GM12872 (cell line): ENCODE data around the gene FCHSD1.

Experiments used
- TF ChIP-seq, protein P1 (sequence below): IDR thresholded peaks from 3 replicates; pipeline ENCODE4 v1.5.1; 2011; ENCODE audit warnings: low read depth, mild to moderate bottlenecking, low read length, moderate library complexity; ENCODE audit not compliant: insufficient read depth

Gene FCHSD1

GRCh38 chr5:141672071-141672840 is 21.0 kb upstream of the FCHSD1 start:
- TF ChIP-seq, protein P1, sequence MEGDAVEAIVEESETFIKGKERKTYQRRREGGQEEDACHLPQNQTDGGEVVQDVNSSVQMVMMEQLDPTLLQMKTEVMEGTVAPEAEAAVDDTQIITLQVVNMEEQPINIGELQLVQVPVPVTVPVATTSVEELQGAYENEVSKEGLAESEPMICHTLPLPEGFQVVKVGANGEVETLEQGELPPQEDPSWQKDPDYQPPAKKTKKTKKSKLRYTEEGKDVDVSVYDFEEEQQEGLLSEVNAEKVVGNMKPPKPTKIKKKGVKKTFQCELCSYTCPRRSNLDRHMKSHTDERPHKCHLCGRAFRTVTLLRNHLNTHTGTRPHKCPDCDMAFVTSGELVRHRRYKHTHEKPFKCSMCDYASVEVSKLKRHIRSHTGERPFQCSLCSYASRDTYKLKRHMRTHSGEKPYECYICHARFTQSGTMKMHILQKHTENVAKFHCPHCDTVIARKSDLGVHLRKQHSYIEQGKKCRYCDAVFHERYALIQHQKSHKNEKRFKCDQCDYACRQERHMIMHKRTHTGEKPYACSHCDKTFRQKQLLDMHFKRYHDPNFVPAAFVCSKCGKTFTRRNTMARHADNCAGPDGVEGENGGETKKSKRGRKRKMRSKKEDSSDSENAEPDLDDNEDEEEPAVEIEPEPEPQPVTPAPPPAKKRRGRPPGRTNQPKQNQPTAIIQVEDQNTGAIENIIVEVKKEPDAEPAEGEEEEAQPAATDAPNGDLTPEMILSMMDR, result no peak

- TF ChIP-seq, protein P1, result no peak
Measured at GRCh38 chr5:141669520-141669919, 18.3 kb upstream of the FCHSD1 start.

DNA sequence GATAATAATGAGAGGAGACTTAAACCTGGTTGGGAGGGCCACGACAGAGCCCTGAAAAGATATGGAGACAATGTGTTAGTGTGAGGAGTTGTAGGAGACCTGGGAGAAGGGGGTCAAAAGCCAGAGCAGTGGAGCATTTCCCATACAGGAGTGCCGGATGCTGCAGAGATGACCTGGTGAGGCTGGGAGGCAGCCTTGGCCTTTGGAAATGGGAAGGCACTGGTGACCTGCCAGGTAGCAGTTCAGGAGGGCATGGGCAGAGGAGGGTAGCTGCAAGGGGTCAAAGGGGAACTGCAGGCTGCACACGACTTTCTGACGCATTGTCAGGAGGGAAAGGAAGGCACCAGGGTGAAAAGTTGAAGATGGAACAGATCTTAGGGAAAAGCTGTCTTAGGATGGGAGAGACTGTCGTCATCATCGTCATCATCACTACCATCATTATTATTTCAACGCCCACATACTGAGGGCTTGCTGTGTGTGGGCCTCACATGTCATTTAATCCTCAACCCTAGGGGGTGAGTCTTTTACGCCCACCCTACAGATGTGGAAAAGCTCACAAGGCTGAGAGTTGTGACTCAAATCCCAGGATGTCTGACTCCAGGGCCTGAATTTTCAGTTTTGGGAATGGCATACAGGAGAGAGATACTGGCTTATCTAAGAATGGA is 17.5 kb upstream of the FCHSD1 start:
- TF ChIP-seq, protein P1, result no peak

DNA sequence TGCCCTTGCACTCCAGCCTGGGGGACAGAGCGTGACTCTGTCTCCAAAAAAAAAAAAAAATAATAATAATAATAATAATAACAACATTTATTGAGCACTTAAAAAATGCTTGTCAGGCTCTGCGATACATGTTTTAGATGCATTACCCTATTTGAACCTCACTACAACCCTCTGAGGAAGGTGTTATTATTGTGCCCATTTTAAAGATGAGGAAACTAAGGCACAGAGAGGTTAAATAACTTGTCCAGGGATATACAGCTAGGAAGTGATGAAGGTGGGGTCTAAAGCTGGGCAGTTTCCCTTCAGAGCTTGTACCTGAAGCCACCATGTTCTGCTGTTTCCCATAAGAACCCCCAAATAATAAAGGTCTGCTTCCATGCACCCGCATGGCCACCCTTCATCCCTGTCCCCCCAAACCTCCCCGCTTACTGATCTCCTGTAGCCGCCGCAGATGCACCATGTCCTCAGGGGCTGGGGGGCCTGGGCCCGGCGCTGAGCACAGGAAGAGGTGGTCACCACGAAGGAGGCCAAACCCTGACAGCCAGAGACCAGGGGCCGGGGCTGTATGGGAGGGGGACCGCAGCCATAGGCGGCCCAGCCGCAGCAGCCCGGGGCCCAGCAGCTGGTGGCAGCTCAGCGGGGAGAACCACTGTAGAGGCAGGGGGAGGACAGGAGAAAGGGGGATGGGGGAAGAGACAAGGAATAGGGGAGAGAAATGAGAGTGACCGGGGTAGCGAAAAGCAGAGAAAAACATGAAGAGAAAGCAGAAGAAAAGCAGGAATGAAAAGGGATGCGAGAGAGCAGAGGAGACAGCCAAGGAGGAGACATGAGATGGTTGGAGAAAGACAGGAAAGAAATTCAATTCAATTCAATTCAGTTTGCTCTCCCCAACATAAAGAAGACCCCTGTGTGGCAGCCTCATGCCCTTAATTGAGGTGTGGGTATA is 15.1 kb upstream of the FCHSD1 start:
- TF ChIP-seq, protein P1, result no peak

DNA sequence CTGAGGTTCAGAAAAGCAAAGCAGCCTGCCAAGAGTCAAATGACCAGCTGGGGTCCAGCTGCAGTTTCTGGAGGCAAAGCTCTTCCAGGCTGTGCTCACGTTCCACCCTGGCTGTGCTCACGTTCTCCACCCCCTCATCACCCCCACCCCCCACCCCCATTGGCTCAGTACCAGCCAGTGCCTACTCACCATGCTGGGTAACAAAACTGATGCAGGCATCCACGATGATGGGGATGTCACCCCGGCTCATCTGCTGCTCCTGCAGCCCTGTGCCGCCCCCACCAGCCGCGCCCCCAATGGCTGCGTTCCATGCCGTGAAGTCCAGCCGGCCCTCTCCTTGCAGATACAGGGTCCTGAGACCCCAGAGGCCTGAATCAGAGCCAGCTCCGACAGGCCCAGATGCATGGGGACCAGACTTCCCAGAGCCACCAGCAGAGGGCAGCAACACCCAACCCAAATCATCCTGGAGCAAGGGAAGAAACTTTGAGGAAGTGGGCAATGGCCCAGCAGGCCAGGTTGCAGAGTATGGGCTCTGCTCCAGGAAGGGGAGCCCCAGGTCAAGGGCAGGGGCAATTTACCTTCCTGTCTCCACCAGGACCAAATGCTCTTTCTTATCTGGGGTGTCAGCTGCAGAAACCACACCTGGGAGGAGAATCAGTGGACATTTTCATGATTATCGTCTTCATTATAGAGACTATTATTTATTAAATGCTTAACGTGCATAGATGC is 13.7 kb upstream of the FCHSD1 start:
- TF ChIP-seq, protein P1, result peak; percentile 97

DNA sequence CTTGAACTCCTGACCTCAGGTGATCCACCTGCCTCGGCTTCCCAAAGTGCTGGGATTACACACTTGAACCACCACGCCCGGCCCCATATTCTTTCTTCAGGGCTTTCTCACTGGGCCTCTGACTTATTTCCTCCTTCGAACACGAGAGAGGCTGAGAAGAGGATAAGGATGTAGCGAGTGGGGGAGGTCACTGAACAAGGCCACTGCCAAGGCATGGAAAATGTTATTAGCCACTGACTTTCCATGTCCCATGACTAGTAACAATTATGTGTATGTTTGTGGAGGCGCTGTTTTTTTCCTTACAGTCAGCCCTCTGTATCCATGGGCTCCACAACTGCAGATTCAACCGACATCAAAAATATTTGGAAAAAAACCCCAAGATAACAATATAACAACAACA is 12.3 kb upstream of the FCHSD1 start:
- TF ChIP-seq, protein P1, result no peak
